ENCODE measurements around the gene ETS1.

ETS1 gene

DNA sequence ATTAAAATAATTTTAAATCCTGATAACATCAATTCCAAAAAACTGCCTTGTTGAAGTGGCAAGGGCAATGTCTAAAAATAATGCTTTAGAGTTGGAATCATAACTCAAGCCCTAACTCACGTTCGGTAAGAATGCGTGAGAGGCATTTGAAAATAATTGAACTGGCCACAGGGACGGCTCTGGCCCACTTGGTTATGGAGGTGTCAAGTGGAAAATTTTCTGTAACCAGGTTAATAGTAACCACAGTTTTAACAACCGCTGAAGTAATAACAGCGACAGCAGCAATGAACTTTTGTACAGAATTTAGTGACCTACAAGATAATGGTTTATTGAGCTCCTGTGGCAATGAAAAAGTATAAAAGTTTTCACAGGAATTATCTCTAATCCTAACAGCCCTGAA lies 79.4 kb downstream of the ETS1 start:
- Histone ChIP-seq H3K27me3 (replicated peaks; ENCODE audit: insufficient read depth, low read length) (no peaks in the 10 kb centered on the region), H3F3A (ENCODE audit: insufficient read depth, low read length) (no peaks in the 10 kb centered on the region), H4K20me1 (ENCODE audit: insufficient read depth, low read length) (no peaks in the 10 kb centered on the region), H3K9me2 (replicated peaks; ENCODE audit: insufficient read depth, low read length) (no peaks in the 10 kb centered on the region), H3K4me1 (ENCODE audit: low read length) (0 out of 2 replicates have a peak, but pooled peaks cover under 1% of the 10 kb centered on the region), H3K79me2 (ENCODE audit: low read length) (peaks cover 94% of the 10 kb centered on the region), H3K9ac (ENCODE audit: low read length) (no peak overlapping the region), H3K4me3 (ENCODE audit: low read length) (no peak overlapping the region), H3K27ac (ENCODE audit: low read length) (no peak overlapping the region), H3K4me2 (ENCODE audit: low read depth, low read length) (no peak overlapping the region), H2AFZ (ENCODE audit: low read length) (no peak overlapping the region), H3K9me3 (replicated peaks; ENCODE audit: insufficient read depth, low read length) (no peaks in the 10 kb centered on the region), H3K36me3 (replicated peaks; ENCODE audit: insufficient read depth, low read length) (no peaks in the 10 kb centered on the region)
- DNase-seq: no peak
- TF ChIP-seq CTCF (IDR thresholded peaks at IDR 0.05; ENCODE audit: low read length): no peak

DNA sequence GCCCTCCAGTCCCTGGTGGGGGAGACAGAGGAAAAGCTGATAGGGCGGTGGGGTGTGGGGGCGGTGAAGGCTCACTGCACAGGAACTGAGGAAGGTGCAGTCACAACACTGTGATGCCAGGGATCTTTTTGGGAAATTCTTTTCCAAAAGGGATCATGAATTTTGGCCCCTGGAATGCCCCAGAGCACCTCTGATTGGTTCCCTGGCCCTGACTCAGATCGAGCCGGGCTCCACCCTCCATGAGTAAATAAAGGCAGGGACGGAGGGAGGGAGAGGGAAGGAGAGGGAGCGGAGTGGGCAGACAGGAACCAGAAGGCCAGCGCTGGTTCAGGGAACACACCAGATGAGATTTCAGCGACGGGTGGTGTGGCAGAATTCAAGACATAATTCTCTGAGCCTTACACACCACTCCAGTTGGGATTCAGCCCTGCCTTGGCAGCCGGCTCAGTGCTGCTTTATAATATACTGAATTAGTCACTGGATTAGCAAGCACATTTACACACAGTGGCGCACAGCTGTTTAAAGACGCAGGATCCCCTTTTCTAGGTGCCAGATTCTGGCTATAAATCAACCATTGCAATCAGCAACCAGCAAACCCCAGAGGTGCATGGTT lies 80.3 kb downstream of the ETS1 start:
- peaks cover 94% of the 10 kb centered on the region for H3K79me2 ChIP-seq (ENCODE audit: low read length)

DNA sequence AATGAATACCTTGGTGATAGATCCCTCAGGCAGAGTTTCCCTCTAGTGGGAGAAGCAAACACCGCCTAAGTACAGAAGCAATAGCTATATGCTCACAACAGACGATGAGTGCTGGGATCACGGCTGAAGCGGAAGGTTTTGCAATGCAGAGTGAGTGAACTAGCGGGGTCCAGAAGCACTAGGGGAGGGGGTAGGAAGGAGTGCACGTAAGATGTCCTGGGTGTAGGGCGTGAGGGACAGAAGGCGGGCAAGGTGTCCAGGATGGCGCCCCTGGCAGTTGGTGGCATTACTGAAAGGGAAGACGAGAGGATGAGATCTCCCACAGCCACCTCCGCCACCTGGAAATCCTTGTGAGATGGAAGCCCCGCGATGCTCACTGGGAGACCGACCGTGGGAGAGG lies 81.0 kb downstream of the ETS1 start:
- no peak for DNase-seq
- Histone ChIP-seq H3K79me2 (ENCODE audit: low read length) (peaks cover 94% of the 10 kb centered on the region), H3K9me3 (replicated peaks; ENCODE audit: insufficient read depth, low read length) (no peaks in the 10 kb centered on the region), H4K20me1 (ENCODE audit: insufficient read depth, low read length) (no peaks in the 10 kb centered on the region), H3K27ac (ENCODE audit: low read length) (no peak overlapping the region), H3K9ac (ENCODE audit: low read length) (no peak overlapping the region), H3F3A (ENCODE audit: insufficient read depth, low read length) (no peaks in the 10 kb centered on the region), H3K27me3 (replicated peaks; ENCODE audit: insufficient read depth, low read length) (no peaks in the 10 kb centered on the region), H3K4me2 (ENCODE audit: low read depth, low read length) (no peak overlapping the region), H3K36me3 (replicated peaks; ENCODE audit: insufficient read depth, low read length) (no peaks in the 10 kb centered on the region), H3K4me3 (ENCODE audit: low read length) (no peak overlapping the region), H3K4me1 (ENCODE audit: low read length) (peaks cover 15% of the 10 kb centered on the region), H3K9me2 (replicated peaks; ENCODE audit: insufficient read depth, low read length) (no peaks in the 10 kb centered on the region), H2AFZ (ENCODE audit: low read length) (no peak overlapping the region)
- TF ChIP-seq EZH2 (optimal IDR thresholded peaks at IDR 0.05; ENCODE audit: low read depth, low read length): no peak
- TF ChIP-seq CTCF (IDR thresholded peaks at IDR 0.05; ENCODE audit: low read length): no peak
- TF ChIP-seq EZH2phosphoT487 (IDR thresholded peaks at IDR 0.05; ENCODE audit: low read length): no peak

More for the DNA sequence above, 80.3 kb downstream of the ETS1 start:
- Histone ChIP-seq H3K9me3 (replicated peaks; ENCODE audit: insufficient read depth, low read length) (no peaks in the 10 kb centered on the region), H3F3A (ENCODE audit: insufficient read depth, low read length) (no peaks in the 10 kb centered on the region), H3K4me2 (ENCODE audit: low read depth, low read length) (no peak overlapping the region), H3K4me3 (ENCODE audit: low read length) (no peak overlapping the region), H3K9me2 (replicated peaks; ENCODE audit: insufficient read depth, low read length) (no peaks in the 10 kb centered on the region), H2AFZ (ENCODE audit: low read length) (no peak overlapping the region), H3K27me3 (replicated peaks; ENCODE audit: insufficient read depth, low read length) (no peaks in the 10 kb centered on the region), H3K36me3 (replicated peaks; ENCODE audit: insufficient read depth, low read length) (no peaks in the 10 kb centered on the region), H4K20me1 (ENCODE audit: insufficient read depth, low read length) (no peaks in the 10 kb centered on the region), H3K27ac (ENCODE audit: low read length) (no peak overlapping the region), H3K9ac (ENCODE audit: low read length) (no peak overlapping the region), H3K4me1 (ENCODE audit: low read length) (peaks cover 8% of the 10 kb centered on the region)
- DNase-seq: no peak
- TF ChIP-seq CTCF (IDR thresholded peaks at IDR 0.05; ENCODE audit: low read length): no peak
- TF ChIP-seq EZH2 (optimal IDR thresholded peaks at IDR 0.05; ENCODE audit: low read depth, low read length): no peak
- no peak for TF ChIP-seq EZH2phosphoT487 (IDR thresholded peaks at IDR 0.05; ENCODE audit: low read length)

All from MM.1S (cell line).